ENCODE results near the gene RNASEH2A.

RNASEH2A gene

GRCh38 chr19:12799742-12800465 lies 6.5 kb upstream of the RNASEH2A start:
- DNase-seq (ENCODE audit: low spot score) = no peak
- no peak for TF ChIP-seq CTCF (IDR thresholded peaks at IDR 0.05; ENCODE audit: extremely low read depth, insufficient read depth, missing control alignments)
- in situ Hi-C loops (cut with MboI; ENCODE audit: low pct_unique_long_range_greater_than_20kb, low sequenced_read_pairs, unreplicated experiment) = no loop called here

- DNase-seq (ENCODE audit: low spot score) = peak; percentile 8
- in situ Hi-C loops (cut with MboI; ENCODE audit: low pct_unique_long_range_greater_than_20kb, low sequenced_read_pairs, unreplicated experiment) = no loop called here
- TF ChIP-seq CTCF (IDR thresholded peaks at IDR 0.05; ENCODE audit: extremely low read depth, insufficient read depth, missing control alignments) = no peak
Measured at GRCh38 chr19:12800466-12800770, 6.0 kb upstream of the RNASEH2A start.

GRCh38 chr19:12800923-12801465 lies 5.4 kb upstream of the RNASEH2A start:
- in situ Hi-C loops (cut with MboI; ENCODE audit: low pct_unique_long_range_greater_than_20kb, low sequenced_read_pairs, unreplicated experiment) = no loop called here
- DNase-seq (ENCODE audit: low spot score) = peak; percentile 15

GRCh38 chr19:12801466-12802266 lies 4.7 kb upstream of the RNASEH2A start, which contains the start of the genes PRDX2 and THSD8:
PRDX2 (minus strand) TSS chr19:12801800; CDS start chr19:12801261, 539 bp downstream.
THSD8 (plus strand) TSS chr19:12802069; CDS start chr19:12802072, 3 bp downstream.
- peak; percentile 85 for DNase-seq (ENCODE audit: low spot score)
- TF ChIP-seq CTCF (IDR thresholded peaks at IDR 0.05; ENCODE audit: extremely low read depth, insufficient read depth, missing control alignments) = no peak

More at GRCh38 chr19:12800923-12801465, 5.4 kb upstream of the RNASEH2A start:
- TF ChIP-seq CTCF (IDR thresholded peaks at IDR 0.05; ENCODE audit: extremely low read depth, insufficient read depth, missing control alignments) = no peak

GRCh38 chr19:12802267-12803106 lies 3.9 kb upstream of the RNASEH2A start:
- in situ Hi-C loops (cut with MboI; ENCODE audit: low pct_unique_long_range_greater_than_20kb, low sequenced_read_pairs, unreplicated experiment) = no loop called here
- DNase-seq (ENCODE audit: low spot score) = peak; percentile 61
- no peak for TF ChIP-seq CTCF (IDR thresholded peaks at IDR 0.05; ENCODE audit: extremely low read depth, insufficient read depth, missing control alignments)

More at GRCh38 chr19:12801466-12802266, 4.7 kb upstream of the RNASEH2A start, which contains the start of the genes PRDX2 and THSD8:
- in situ Hi-C loops (cut with MboI; ENCODE audit: low pct_unique_long_range_greater_than_20kb, low sequenced_read_pairs, unreplicated experiment) = no loop called here

GRCh38 chr19:12804051-12804450 lies 2.3 kb upstream of the RNASEH2A start:
- DNase-seq (ENCODE audit: low spot score) = no peak
- in situ Hi-C loops (cut with MboI; ENCODE audit: low pct_unique_long_range_greater_than_20kb, low sequenced_read_pairs, unreplicated experiment) = no loop called here
- TF ChIP-seq CTCF (IDR thresholded peaks at IDR 0.05; ENCODE audit: extremely low read depth, insufficient read depth, missing control alignments) = no peak
